ENCODE results near the gene ICAM3. TPM values are rescaled to one million over a fixed set of nuclear protein-coding genes. Genes with fewer than 3 reads are reported as not detected.
"Not testable (repeated sequence)": the region's sequence is repeated elsewhere in the genome, so short reads cannot be mapped to it uniquely, and the experiment has no call there.

ICAM3 gene
- total and polyA plus RNA-seq, 2 experiments from 2014 or later = 8.6 to 23.4 TPM

DNA sequence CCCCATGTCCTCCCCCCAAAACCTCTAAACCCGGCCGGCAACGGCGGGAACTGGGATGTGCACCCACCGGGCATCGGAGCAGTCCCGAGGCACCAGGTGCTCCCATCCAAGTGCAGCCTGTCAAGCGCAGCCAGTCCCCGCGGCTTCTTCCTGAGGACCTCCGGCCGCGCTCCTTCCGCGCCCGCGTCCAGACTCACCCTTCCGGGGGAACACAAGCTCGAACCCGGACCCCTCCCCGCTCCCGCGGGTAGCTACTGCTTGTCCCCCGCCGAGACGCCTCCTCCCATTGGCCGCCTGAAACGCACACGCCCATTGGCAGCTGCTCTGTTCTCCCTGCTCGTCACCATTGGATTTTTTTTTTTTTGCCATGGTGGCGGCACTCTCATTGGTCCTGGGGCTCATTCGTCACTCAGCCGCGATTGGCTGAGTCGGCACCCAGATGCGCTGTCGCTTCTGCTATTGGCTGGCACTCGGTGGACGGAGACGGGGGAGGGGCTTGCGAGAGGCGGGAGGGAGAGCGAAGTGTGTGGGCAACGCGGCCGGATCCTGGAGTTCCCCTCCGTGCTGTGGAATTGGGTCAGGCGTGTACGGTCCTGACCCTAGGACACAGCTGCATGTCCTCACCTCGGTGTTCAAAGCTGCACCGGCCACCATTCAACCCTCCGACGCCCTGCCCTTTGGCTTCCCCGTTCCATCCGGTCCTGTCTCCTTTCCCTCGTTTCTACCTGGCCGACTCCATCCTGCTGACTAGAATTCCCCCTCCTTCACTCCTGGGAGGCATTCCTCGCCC lies 41.1 kb upstream of the ICAM3 start, which contains the start of gene TYK2:
Gene TYK2 (minus strand): TSS at position 260 of the 790 bp plus-strand sequence. CDS start 2,166 bp downstream, outside the sequence.
- peak within 1 kb of the TSS; percentile 93 for H3K4me2 ChIP-seq (ENCODE audit: unreplicated experiment)
- H3K4me1 ChIP-seq (ENCODE audit: insufficient read depth) = no peaks in the 10 kb centered on the region
- peak within 1 kb of the TSS; percentile 85 for H3K4me3 ChIP-seq
- peak within 1 kb of the TSS; percentile 16 for H3K27ac ChIP-seq
- H4K20me1 ChIP-seq (ENCODE audit: insufficient read depth) = no peaks in the 10 kb centered on the region
- 1 to 2% methylated on average over 57 to 58 of the region's 58 CpGs for WGBS, 2 experiments (ENCODE audit: low coverage in 1 of 2, low lambda C conversion rate in 2 of 2, missing lambda C conversion rate in 2 of 2)
- no peaks in the 10 kb centered on the region for H3K27me3 ChIP-seq (replicated peaks; ENCODE audit: insufficient read depth)
- peak within 1 kb of the TSS; percentile 83 for H3K9ac ChIP-seq
- peaks cover 11% of the 10 kb centered on the region for H3K79me2 ChIP-seq (ENCODE audit: insufficient read depth)
- TF ChIP-seq EZH2phosphoT487 (IDR thresholded peaks at IDR 0.05; ENCODE audit: insufficient read depth, low read depth) (no peak), EZH2 (IDR thresholded peaks at IDR 0.05; ENCODE audit: insufficient read depth, poor library complexity, severe bottlenecking) (no peak)
- peak within 1 kb of the TSS; percentile 94 for H2AFZ ChIP-seq
- H3K9me2 ChIP-seq (ENCODE audit: insufficient read depth) = no peaks in the 10 kb centered on the region
- H3K36me3 ChIP-seq (ENCODE audit: low read depth) = 0 out of 2 replicates have a peak, but pooled peaks cover 5% of the 10 kb centered on the region
- in situ Hi-C loops (cut with MboI) = loop anchor here (25.0 kb wide), 1 partner anchor 443 kb away; the partner anchor contains the start of gene OLFM2
- DNase-seq = peak; percentile 99
- no peaks in the 10 kb centered on the region for H3K9me3 ChIP-seq (ENCODE audit: low read depth)
- H3F3A ChIP-seq (ENCODE audit: insufficient read depth) = no peaks in the 10 kb centered on the region

DNA sequence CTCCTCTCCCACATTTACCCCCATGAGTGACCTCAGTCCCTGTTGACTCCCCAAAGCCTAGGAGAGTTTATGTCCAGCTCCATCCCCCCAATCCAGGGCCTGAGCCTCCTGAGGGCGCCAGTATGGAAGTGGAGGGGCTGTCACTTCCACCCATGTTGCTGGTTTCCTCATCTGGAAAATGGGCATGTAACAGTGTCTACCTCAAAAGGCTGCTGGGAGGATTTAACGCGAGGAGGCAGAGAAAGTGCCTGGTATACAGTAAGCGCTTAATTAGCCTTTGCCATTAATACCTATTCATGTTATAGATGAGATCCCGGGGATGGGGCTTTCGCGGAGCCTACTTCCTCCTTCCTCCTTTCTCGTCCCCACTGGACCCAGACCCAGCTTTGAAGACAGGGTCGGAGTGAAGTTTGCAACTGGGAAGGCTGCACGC lies 40.5 kb upstream of the ICAM3 start:
- DNase-seq = peak; percentile 41
- no peak overlapping the region; the same call in 1 of the 2 replicates for H3K27ac ChIP-seq
- H3K9ac ChIP-seq = peak overlapping the region; percentile 83
- H3K4me1 ChIP-seq (ENCODE audit: insufficient read depth) = no peaks in the 10 kb centered on the region
- H3K36me3 ChIP-seq (ENCODE audit: low read depth) = 0 out of 2 replicates have a peak, but pooled peaks cover 5% of the 10 kb centered on the region
- in situ Hi-C loops (cut with MboI) = loop anchor here (25.0 kb wide), 1 partner anchor 443 kb away; the partner anchor contains the start of gene OLFM2
- H3K79me2 ChIP-seq (ENCODE audit: insufficient read depth) = peaks cover 11% of the 10 kb centered on the region
- H2AFZ ChIP-seq = peak overlapping the region; percentile 87
- H3K4me3 ChIP-seq = peak overlapping the region; percentile 85
- no peaks in the 10 kb centered on the region for H3K9me2 ChIP-seq (ENCODE audit: insufficient read depth)
- 0 to 1% methylated on average over 10 of the region's 10 CpGs for WGBS, 2 experiments (ENCODE audit: low coverage in 1 of 2, low lambda C conversion rate in 2 of 2, missing lambda C conversion rate in 2 of 2)
- H3K27me3 ChIP-seq (replicated peaks; ENCODE audit: insufficient read depth) = no peaks in the 10 kb centered on the region
- no peak for TF ChIP-seq EZH2phosphoT487 (IDR thresholded peaks at IDR 0.05; ENCODE audit: insufficient read depth, low read depth)
- no peak for TF ChIP-seq EZH2 (IDR thresholded peaks at IDR 0.05; ENCODE audit: insufficient read depth, poor library complexity, severe bottlenecking)
- H3K4me2 ChIP-seq (ENCODE audit: unreplicated experiment) = peak overlapping the region; percentile 93
- H3K9me3 ChIP-seq (ENCODE audit: low read depth) = no peaks in the 10 kb centered on the region
- H4K20me1 ChIP-seq (ENCODE audit: insufficient read depth) = no peaks in the 10 kb centered on the region
- H3F3A ChIP-seq (ENCODE audit: insufficient read depth) = no peaks in the 10 kb centered on the region

DNA sequence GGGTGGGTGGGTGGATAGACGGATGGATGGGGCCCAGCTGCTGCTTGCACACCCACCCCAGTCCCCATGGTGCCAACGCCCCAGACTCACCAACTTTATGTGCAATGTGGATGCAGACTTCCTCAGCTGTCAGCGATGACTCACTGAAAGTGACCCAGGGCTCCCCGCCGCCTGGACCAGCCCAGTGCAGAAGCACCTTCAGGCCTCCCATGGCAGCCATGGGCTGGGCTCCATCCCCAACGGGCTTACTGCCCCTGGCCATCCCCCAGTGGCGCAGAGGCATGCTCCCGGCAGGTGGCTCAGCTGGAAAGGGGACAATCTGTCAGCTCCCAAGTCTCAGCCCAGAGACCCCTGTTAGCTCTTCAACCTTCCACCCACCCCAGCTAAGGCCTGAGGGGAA lies 38.7 kb upstream of the ICAM3 start:
- H3K79me2 ChIP-seq (ENCODE audit: insufficient read depth) = peaks cover 11% of the 10 kb centered on the region
- WGBS, 2 experiments (ENCODE audit: low coverage in 1 of 2, low lambda C conversion rate in 2 of 2, missing lambda C conversion rate in 2 of 2) = 93 to 99% methylated on average over 7 to 8 of the region's 8 CpGs
- no peak overlapping the region for H3K4me3 ChIP-seq
- in situ Hi-C loops (cut with MboI) = loop anchor here (25.0 kb wide), 1 partner anchor 441 kb away; the partner anchor contains the start of gene OLFM2
- H4K20me1 ChIP-seq (ENCODE audit: insufficient read depth) = no peaks in the 10 kb centered on the region
- DNase-seq = peak; percentile 12
- H3K36me3 ChIP-seq (ENCODE audit: low read depth) = peaks cover 5% of the 10 kb centered on the region; the same call in 1 of the 2 replicates
- TF ChIP-seq EZH2 (IDR thresholded peaks at IDR 0.05; ENCODE audit: insufficient read depth, poor library complexity, severe bottlenecking) (no peak), EZH2phosphoT487 (IDR thresholded peaks at IDR 0.05; ENCODE audit: insufficient read depth, low read depth) (no peak)
- H3K9me2 ChIP-seq (ENCODE audit: insufficient read depth) = no peaks in the 10 kb centered on the region
- H3K9ac ChIP-seq = no peak overlapping the region
- H3K27ac ChIP-seq = no peak overlapping the region
- no peaks in the 10 kb centered on the region for H3K4me1 ChIP-seq (ENCODE audit: insufficient read depth)
- no peaks in the 10 kb centered on the region for H3K9me3 ChIP-seq (ENCODE audit: low read depth)
- H3K4me2 ChIP-seq (ENCODE audit: unreplicated experiment) = no peak overlapping the region
- H3F3A ChIP-seq (ENCODE audit: insufficient read depth) = no peaks in the 10 kb centered on the region
- no peaks in the 10 kb centered on the region for H3K27me3 ChIP-seq (replicated peaks; ENCODE audit: insufficient read depth)
- H2AFZ ChIP-seq = no peak overlapping the region

DNA sequence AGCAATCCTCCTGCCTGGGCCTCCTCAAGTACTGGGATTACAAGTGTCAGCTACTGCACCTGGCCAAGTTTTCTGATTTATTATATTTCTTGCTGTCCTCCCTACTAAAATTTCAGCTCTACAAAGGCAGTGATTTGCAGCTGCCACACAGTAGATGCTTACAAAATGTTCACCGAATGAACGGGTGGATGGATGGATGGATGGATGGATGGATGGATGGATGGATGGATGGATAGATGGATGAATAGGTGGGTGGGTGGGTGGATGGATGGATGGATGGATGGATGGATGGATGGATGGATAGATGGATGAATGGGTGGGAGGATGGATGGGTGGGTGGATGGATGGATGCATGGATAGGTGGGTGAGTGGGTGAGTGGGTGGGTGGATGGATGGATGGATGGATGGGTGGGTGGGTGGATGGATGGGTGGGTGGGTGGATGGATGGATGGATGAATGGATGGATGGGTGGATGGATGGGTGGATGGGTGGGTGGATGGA lies 37.8 kb upstream of the ICAM3 start:
- H3K79me2 ChIP-seq (ENCODE audit: insufficient read depth) = peaks cover 11% of the 10 kb centered on the region
- H3K27me3 ChIP-seq (replicated peaks; ENCODE audit: insufficient read depth); DNase-seq; H2AFZ ChIP-seq; H3K4me2 ChIP-seq (ENCODE audit: unreplicated experiment); H3F3A ChIP-seq (ENCODE audit: insufficient read depth); H3K9me2 ChIP-seq (ENCODE audit: insufficient read depth); H3K27ac ChIP-seq; H3K9me3 ChIP-seq (ENCODE audit: low read depth); H3K4me1 ChIP-seq (ENCODE audit: insufficient read depth); H4K20me1 ChIP-seq (ENCODE audit: insufficient read depth); H3K4me3 ChIP-seq; H3K36me3 ChIP-seq (ENCODE audit: low read depth); H3K9ac ChIP-seq: not testable (repeated sequence)
- in situ Hi-C loops (cut with MboI) = loop anchor here (25.0 kb wide), 1 partner anchor 440 kb away; the partner anchor contains the start of gene OLFM2
- 95 to 100% methylated on average over 2 of the region's 2 CpGs for WGBS, 2 experiments (ENCODE audit: low coverage in 1 of 2, low lambda C conversion rate in 2 of 2, missing lambda C conversion rate in 2 of 2)
